Hematopoietic multipotent progenitor cell treated with erythropoietin and hydrocortisone succinate and interleukin-3 and kit ligand, for 8 days (in vitro differentiated cells): ENCODE measurements around the gene DNAH14.
A peak's percentile ranks its signal among the peaks of the same experiment; 100 is the strongest.
"Not testable (repeated sequence)": the region's sequence is repeated elsewhere in the genome, so short reads cannot be mapped to it uniquely, and the experiment has no call there.

Source experiments
- DNase-seq: peaks from one replicate; pipeline ENCODE4 v3.0.0-alpha.2; 2015

The DNAH14 gene

DNA sequence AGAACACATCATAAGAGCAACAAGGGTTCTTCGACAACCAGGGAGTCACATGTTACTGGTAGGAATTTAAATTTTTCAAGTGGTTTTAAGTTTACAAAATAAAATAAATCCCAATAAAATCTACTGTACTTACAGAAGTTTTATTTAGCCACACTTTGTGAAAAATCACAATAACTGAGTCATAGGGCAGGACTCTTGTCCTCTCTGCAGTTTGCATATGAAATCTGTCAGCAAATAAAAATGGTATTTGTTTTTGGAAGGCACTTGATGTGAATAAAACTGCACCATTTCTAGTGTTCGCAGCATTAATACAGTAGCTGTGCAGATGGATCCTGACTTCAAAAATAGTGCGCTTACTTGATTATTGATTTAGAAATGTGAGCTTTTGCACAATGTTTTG, 348.0 kb downstream of the DNAH14 start:
- DNase-seq: no peak

DNA sequence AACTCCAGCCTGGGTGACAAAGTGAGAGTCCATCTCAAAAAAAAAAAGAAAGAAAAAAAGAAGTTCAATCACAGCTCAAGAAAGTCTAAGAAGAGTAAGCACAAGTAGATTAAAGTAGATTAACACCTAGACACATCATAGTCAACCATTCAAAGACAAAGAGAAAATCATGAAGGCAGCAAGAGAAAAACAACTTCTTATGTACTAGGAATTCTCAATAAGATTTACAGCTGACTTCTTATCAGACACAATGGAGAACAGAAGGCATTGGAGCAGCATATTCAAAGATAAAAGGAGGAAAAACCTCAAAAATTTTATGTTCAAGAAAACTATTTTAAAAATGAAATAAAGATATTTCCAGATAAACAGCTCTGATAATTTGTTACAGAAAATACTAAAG, 351.1 kb downstream of the DNAH14 start:
- DNase-seq: no peak

DNA sequence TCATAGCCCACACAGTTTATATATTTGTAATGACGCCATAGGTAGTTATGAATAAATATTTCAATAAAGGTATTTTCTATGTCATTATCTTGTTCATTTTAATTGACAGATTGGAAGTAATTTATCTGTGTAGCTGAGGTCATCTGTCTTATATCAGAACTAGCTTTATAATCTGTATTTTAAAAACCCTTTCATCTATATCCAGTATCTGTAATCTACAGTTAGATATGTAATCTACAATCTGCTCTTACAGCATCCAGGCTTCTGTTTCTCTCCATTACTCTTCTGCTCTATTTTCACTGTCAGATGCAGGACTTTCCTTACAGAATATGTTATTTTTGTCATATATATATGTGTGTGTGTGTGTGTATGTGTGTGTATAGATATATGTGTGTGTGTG, 360.8 kb downstream of the DNAH14 start:
- DNase-seq: no peak

DNA sequence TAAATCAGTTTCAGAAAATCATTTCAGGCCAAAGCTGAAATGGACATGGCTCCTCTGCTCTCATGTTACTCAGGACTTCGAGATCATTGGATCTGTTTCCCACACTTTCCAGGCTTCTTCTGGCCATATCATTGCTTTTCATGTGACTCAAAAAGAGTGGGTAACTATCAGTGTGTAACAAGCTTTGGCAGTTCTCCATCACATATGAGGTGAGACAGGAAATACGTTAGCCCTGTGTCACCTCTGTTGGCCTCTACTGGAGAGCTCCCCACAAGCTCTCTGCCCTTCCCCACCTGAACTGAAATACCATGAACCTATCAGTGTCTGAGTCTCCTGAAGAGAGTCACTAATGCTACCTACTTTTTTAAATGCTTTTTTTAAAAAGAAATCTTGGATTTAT, 370.1 kb downstream of the DNAH14 start:
- DNase-seq: no peak

DNA sequence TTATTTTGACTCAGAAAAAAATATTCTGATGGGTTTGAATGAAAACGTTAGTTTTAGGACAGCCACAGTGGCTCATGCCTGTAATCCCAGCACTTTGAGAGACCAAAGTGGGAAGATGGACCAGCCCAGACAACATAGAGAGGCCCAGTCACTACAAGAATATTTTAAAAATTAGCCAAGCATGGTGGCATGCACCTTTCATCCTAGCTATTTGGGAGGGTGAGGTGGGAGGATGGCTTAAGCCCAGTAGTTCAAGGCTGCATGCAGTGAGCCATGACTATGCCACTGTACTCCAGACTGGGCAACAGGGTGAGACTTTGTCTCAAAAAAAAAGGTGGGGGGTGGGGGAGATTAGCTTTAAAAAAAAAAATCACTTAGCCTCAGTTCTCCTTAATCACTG, 370.9 kb downstream of the DNAH14 start:
- DNase-seq: no peak

DNA sequence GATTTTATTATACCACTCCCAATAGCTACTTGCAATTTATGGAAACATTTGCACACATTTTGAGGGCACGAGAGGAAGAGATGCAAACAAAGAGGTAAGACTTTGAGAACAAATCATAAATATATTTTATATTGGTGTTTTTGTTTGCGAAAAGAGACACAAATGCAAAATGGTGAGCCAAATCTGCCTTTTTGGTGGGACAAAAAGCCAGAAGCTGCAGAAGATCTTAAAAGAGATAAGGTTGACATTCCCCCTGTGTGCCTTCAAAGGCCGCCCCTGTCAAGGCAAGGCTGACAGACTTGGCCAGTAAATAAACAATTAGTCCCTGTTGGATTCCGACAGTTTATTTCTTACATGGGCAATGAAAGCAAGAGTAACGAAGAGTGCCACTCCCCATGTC, 375.5 kb downstream of the DNAH14 start:
- no peak for DNase-seq

DNA sequence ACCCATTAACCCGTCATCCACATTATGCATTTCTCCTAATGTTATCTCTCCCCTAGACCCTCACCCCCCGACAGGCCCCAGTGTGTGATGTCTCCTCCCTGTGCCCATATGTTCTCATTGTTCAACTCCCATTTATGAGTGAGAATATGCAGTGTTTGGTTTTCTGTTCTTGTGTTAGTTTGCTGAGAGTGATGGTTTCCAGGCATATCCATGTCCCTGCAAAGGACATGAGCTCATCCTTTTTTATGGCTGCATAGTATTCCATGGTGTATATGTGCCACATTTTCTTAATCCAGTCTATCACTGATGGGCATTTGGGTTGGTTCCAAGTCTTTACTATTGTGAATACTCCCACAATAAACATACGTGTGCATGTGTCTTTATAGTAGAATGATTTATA, 381.1 kb downstream of the DNAH14 start:
- DNase-seq: not testable (repeated sequence)

DNA sequence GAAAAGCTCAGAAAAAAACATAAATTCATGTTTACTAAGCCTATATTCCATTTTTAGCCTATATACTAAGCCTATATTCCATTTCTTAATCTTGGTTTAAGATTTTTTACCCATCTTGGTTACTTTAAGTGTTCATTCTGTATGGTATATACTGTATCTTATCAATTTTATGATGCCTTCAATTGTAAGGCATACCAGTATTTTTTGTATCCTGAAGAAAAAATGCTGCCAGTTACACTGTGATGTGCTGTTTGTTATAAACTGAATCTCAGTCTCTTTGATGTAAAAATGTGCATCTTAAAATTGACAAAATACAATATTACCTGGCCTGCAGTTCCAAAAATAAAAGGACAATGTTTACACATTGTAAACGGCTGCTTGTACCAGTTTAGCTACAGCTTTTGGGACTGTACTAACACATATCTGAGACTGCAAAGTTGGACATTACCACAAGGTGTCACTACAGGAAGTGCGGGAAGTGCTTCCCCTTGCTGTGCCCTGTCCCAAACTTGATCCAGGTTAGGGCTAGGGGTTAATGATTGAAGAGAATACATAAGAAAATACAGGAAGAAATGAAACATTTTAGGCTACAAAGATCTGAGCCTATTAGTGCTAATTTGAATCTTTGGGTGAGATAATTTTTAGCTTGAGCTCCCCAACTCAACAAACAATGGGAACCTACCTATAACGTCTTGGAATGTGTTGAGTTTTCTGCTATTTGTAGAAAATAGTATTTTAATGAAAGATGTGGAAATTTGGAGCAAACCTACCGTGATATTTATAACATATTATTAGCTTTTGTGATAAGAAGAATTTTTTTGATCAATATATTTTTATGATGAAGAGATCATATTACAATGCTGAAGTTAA, 389.5 kb downstream of the DNAH14 start:
- DNase-seq: peak; percentile 56

DNA sequence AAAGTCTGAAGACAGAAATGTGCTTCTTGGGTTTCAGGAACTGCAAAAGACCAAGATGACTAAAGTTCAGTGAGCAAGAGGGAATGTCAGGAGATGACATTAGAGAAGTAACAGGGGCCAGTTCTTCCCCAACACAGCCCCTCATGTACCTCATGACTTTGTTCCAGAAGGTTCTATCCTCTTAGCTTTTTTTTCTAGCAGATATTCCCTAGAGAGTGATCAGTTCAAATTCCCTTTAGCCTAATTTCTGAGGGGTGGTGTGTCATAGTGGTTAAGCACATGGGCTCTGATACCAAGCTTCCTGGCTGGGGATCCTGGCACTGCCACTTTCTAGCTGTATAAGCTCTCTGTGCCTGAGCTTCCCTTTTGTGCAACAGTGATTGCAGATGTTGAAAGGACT, 390.4 kb downstream of the DNAH14 start:
- DNase-seq: no peak

DNA sequence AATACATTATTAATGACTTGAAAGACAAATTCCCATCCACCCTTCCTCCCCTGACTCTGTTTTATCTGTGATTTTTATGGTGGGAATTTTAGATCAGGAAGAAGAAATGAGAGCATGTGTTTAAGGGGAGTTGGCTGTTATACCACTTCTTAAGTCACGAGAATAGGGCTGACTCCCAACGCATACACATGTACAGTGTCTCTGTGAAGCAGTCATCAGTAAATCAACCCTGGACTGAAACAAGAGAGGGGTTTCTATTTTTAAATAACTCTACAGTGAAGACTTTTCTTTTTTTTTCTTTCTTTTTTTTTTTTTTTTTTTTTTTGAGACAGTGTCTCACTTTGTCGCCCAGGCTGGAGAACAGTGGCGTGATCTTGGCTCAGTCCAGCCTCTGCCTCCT, 392.3 kb downstream of the DNAH14 start:
- no peak for DNase-seq

DNA sequence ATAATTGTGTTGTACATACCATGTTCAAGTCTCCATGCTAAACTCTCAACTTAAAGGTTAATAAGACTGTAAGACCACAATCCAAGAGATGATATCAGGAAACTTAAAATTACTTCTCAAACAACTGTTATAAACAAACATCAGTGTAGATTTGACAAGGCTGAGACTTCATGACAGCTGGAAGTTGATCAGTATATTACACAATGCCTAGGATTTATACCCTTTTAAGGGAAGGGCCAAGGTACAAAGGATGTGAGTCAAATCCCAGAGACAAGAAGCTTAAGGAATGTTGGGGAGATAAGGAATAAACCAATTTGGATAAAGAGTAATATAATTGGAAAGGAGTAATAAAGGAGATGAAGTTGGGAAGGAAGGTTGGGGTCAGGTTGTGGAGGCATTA, 399.6 kb downstream of the DNAH14 start:
- DNase-seq: no peak

DNA sequence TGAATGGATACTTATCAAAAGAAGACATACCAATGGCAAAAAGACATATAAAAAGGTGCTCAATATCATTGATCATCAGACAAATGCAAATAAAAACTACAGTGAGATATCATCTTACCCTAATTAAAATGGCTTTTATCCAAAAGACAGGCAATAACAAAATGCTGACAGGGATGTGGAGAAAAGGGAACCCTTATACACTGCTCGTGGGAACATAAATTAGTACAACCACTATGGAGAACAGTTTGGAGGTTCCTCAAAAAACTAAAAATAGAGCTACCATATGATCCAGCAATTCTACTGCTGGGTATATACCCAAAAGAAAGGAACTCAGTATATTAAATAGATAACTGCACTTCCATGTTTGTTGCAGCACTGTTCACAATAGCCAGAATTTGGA, 400.5 kb downstream of the DNAH14 start:
- not testable (repeated sequence) for DNase-seq

DNA sequence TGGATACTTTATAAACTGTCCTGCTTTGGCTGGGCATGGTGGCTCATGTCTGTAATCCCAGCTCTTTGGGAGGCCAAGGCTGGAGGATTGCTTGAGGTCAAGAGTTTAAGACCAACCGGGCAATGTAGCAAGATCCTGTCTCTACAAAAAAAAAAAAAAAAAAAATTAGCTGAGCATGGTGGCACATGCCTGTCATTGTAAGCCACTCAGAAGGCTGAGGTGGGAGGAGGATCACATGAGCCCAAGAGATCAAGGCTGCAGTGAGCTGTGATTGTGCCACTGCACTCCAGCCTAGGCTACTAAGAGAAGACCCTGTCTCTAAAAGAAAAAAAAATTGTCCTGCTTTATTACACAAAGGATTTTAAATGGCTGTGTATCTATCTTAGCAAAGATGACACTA, 403.2 kb downstream of the DNAH14 start:
- DNase-seq: no peak

DNA sequence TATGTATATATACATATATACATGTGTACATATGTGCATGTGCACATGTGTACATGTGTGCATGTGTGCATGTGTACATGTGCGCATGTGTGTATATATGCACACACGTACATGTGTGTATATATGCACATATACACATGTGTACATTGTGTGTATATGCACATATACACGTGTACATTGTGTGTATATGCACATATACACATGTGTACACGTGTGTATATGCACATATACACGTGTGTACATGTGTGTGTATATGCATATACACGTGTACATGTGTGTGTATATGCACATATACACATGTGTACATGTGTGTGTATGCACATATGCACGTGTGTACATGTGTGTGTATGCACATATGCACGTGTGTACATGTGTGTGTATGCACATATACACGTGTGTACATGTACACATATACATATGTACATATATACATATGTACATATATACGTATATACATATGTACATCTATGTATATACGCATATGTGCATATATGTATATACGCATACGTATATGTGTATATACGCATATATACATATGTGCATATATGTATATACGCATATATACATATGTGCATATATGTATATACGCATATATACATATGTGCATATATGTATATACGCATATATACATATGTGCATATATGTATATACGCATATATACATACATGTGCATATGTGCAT, 405.8 kb downstream of the DNAH14 start:
- DNase-seq: not testable (repeated sequence)

DNA sequence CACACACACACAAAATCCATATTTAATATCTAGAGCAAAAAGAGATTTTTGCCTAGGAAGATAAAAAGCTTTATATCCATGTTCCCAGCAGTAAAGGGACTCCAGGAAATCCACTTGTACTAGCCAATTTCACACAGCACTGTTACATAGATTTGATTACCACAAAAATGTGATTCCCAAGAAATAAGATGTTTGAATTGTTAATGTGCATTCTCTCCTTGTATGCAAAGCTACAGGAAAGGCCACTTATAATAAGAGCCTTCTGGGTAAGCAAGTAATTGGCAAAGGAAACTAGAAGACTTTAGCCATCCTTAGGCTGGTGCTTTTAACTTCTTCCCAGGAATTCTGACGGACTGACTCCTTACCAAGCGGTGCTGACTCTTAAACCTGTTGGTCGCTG, 409.1 kb downstream of the DNAH14 start:
- no peak for DNase-seq

DNA sequence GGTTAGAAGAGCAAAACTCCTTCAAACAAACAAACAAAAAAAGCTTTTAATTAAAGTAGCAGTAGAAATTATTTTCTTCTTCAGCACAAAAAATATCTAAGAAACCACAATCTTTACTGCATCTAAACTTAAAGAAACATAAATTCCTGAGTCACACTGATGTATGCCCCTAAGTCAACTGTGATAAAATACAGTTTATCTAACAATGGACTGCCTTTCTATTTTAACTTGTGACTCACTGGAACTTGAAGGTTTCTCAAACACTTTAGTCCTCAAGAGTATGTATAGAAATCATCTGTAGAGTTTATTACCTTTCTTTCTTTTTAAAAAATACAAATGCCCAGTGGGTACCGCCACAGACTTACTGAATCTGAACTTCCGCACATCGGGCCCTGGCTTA, 412.2 kb downstream of the DNAH14 start:
- no peak for DNase-seq

DNA sequence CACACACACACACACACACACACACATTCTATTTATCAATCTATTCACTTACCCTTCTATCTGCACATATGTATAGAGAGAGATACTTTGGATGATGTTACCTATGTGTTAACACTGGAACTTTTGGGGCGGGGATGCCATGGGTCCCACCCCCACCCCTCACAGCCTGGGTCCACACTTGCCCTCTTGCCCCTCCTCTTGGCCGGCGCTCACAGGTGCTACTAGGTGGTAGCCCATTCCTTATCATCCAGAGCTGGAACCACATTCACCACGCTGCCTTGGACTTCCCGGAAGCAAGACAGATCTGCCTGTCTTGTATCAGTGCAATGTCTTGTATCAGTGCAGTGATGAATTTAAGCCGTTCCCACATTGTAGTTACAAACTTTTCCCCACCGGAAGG, 413.2 kb downstream of the DNAH14 start:
- no peak for DNase-seq

DNA sequence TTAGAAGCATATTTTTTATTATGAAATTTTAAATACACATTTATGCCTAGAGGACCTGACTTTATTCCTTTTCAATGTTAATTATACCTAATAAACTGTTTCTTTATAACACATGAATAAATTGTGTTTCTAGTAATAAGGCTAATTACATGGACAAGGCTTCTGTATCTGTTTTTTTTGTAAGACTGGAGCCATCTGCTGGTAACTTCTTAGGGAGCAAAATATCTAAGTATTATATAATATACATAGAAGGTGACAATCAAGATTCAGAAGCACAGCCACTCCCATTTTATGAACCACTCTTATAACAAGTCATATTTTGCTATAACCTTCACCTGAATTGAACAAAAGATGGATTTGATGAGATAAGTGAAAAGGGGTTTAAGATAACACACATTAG, 414.1 kb downstream of the DNAH14 start:
- peak; percentile 61 for DNase-seq

DNA sequence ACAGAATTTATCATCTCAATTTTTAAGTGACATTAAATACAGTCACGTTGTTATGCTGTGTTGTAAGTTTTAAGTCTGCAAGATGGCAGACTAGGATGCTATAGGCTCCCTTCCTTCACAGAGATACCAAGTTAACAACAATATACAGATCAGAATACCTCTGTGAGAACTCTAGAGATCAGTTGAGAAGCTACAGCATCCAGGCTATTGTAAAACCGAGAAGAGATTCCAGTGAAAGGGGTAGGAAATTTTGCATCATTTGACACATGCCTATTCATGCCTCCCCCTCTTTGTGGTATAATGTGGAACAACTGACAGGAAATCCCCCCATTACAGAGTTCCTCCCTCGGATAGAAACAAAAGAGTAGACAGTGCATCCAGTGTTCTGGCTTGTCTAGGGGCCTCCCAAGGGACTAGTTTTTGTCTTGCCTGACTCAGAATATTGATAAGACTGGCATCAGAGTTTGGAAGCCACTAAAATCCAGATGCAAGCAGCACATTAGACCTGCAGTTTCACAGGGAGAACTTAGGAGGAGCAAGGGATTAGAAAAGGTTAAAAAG, 417.7 kb downstream of the DNAH14 start:
- DNase-seq: no peak

DNA sequence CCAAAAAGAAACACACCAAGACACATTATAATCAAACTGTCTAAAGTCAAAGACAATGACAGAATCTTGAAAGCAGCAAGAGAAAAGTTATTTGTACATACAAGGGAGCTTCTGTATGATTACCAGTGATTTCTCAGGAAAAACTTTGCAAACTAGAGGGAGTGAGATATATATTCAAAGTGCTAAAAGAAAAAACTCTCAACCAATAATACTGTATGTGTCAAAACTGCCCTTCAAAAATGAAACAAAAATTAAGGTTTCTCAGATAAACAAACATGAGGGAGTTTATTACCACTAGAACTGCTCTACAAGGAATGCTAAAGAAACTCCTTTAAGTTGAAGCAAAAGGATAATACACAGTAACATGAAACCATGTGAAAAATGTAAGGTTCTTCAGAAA, 418.9 kb downstream of the DNAH14 start:
- DNase-seq: no peak

DNA sequence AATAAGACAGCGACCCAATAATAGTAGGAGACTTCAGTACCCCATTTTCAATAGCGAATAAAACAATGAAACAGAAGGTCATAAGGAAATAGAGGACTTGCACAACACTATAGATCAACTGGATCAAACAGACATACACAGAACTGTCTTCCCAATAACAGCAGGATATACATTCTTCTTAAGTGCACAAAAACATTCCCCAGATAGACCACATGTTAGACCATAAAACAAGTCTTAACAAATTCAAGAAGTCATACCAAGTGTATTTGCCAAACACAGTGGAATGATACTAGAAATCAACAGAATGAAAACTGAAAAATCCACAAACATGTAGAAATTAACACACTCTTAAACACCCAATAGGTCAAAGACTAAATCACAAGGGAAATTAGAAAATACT, 420.4 kb downstream of the DNAH14 start:
- DNase-seq: no peak

DNA sequence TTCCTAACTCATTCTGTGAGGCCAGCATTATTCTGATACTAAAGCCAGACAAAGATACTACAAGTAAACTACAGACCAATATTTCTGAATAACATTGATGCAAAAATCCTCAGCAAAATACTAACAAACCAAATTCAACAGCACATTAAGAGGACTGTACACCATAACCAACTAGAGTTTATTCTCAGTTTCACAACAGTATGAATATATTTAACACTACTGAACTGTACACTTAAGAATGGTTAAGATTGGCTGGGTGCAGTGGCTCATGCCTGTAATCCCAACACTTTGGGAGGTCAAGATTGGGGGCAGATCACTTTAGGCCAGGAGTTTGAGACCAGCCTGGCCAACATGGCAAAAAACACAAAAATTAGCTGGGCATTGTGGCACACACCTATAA, 421.4 kb downstream of the DNAH14 start:
- no peak for DNase-seq

DNA sequence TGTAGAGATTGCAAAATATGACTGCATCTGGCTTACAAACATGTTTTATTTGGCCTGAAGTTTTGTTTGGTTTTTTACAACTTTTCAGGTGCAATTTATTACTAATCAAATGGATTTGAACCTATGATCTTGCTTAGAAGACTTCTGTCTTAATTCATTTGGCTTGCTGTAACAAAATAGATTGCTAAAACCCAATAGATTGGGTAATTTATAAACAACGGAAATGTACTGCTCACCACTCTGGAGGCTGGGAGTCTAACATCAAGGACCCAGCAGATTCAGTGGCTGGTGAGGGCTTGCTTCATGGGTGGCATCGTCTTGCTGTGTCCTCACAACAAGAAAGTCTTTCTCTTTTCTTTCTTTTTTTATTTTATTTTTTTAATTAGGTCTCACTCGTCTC, 425.4 kb downstream of the DNAH14 start:
- DNase-seq: no peak

DNA sequence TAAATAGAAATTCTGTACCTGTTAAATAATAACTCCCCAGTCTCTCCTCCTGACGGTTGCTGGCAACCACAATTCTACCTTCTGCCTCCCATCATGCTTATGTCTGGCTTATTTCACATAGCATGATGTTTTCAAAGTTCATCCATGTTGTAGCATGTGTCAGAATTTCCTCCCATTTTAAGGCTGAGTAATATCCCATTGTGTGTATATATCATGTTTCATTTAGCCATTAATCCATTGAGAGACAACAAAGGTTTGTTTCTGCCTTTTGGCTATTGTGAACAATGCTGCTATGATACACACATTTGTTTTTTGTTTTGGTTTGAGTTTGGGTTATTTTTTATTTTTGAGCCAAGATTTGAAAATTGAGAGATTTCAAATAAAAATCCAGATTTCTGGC, 426.4 kb downstream of the DNAH14 start:
- no peak for DNase-seq
